ENCODE results near the gene ARHGAP26.

DNA sequence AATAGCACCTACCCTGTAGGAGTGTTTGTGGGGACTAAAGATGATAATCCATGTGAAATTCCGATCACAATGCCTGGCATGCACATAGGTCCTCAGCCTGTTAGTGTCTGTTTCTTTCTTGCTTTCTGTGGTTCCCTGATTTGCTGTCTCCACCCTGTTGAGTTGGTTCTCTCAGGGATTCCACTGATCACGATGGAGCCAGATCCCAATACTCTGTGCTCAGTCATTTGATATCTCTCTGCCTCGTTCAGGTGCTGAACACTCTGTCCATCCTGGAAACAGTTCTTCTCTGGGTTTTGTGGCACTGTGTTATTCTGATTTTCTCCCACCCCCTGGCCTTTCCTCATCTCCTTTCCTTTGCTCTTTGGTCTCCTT is 60.8 kb downstream of the ARHGAP26 start:
- TF ChIP-seq, protein P1, sequence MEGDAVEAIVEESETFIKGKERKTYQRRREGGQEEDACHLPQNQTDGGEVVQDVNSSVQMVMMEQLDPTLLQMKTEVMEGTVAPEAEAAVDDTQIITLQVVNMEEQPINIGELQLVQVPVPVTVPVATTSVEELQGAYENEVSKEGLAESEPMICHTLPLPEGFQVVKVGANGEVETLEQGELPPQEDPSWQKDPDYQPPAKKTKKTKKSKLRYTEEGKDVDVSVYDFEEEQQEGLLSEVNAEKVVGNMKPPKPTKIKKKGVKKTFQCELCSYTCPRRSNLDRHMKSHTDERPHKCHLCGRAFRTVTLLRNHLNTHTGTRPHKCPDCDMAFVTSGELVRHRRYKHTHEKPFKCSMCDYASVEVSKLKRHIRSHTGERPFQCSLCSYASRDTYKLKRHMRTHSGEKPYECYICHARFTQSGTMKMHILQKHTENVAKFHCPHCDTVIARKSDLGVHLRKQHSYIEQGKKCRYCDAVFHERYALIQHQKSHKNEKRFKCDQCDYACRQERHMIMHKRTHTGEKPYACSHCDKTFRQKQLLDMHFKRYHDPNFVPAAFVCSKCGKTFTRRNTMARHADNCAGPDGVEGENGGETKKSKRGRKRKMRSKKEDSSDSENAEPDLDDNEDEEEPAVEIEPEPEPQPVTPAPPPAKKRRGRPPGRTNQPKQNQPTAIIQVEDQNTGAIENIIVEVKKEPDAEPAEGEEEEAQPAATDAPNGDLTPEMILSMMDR (IDR thresholded peaks at IDR 0.05; ENCODE audit: low read depth, low read length, poor library complexity, severe bottlenecking): no peak
- TF ChIP-seq EZH2phosphoT487 (IDR thresholded peaks at IDR 0.05; ENCODE audit: borderline replicate concordance, low read length): no peak

All from DOHH2 (cell line).